ACHN (cell line): ENCODE data around the gene SBDS.
"Not testable (repeated sequence)": the region's sequence is repeated elsewhere in the genome, so short reads cannot be mapped to it uniquely, and the experiment has no call there.

ENCODE experiments used
- DNase-seq: peaks from one replicate; pipeline ENCODE4 v3.0.0-alpha.2; 2015
- in situ Hi-C: cut with HindIII; loops from 2 replicates; pipeline ENCODE4 v1.10.0; 2017; ENCODE audit warnings: low sequenced_read_pairs, low pct_ligation_motif_present, low pct_unique_long_range_greater_than_20kb

Gene SBDS

DNA sequence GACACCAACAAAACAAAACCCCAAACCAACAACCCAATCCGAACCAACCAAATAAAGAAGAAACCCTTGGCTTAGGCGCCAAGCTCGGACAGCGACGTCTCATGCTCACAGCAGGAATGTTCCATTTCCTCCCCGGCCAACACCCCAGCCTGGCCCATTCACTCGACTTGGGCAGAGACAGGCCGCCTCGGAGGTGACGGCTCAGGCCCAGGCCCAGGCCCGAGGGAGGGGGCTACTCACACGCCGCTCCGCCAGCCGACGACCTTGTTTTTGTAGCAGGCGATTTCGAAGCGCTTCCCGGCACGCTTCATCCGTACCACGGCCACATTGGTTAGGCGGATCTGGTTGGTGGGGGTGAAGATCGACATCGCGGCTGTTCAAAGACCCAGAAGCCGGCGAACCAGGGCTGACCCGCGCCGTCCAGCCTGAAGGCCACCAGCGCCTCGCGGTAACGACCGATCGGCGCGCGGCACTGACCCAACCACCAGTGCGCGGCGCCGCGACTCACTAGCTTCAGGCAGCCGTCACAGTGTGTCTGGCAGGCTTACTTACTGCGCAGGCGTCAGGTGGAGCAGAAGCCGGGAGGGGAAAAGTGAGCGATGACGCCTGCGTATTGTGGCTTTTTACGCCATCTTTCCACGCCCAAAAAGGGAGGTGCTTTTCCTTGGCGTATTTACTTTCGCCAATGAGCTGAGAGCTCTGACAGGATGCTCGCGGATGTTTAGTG, at the start of gene SBDS:
TSS of gene SBDS (minus strand) at position 537 of the 727 bp plus-strand sequence. CDS start at position 368, 169 bp downstream.
- DNase-seq = peak; percentile 100
- in situ Hi-C loops = not testable (repeated sequence)

DNA sequence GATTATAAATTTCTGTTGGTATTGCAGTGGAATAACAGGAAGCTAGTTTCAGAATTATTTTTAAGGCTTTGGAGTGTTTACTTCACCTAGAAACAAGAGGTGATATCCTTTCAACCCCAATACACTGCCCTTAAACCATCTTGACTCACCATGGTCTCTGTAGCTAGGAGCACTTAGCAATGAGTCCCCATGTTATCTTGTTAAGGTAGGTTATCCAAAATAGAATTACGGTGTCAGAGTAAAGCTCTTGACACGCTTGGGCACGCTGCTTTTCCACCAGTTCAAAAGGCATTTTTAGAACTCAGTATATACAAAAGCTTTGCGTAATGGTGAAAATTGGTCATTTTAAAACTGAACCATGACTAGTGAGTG, 48.2 kb upstream of the SBDS start:
- in situ Hi-C loops, DNase-seq: not testable (repeated sequence)

DNA sequence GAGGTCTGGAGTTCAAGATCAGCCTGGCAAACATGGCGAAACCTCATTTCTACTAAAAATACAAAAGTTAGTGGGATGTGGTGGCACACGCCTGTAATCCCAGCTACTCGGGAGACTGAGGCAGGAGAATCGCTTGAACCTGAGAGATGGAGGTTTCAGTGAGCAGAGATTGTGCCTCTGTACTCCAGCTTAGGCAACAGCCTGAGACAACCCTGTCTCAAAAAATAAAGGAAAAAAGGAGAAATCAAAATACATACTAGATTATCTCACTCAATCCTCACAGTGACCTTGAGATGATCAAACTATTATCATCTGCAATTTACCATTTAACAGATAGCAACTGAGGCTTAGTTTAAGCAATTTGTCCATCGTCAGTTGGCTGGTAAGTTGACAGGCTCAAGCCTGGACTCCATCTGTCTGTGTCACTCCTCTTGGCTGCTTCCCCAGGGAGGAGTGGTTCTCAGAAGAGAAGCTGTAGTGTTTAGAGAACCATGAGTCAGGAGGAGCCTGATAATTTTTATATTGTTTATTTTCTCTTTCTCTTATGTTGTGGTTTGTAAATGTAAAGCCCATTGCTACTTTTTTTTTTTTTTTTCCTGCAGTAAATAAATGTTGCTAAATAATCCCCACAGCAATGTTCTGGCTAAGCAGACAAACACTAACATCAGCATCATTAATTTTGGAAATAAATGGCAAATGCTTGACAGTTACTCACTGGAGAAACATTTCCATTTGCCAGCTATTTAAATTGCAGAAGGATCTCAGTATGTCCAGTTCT, 47.6 kb upstream of the SBDS start:
- in situ Hi-C loops = not testable (repeated sequence)
- DNase-seq = peak; percentile 73

GRCh38 chr7:67040832-67041231, 45.4 kb upstream of the SBDS start:
- DNase-seq, in situ Hi-C loops: not testable (repeated sequence)

GRCh38 chr7:67036432-67037395, 41.3 kb upstream of the SBDS start:
- in situ Hi-C loops = not testable (repeated sequence)

DNA sequence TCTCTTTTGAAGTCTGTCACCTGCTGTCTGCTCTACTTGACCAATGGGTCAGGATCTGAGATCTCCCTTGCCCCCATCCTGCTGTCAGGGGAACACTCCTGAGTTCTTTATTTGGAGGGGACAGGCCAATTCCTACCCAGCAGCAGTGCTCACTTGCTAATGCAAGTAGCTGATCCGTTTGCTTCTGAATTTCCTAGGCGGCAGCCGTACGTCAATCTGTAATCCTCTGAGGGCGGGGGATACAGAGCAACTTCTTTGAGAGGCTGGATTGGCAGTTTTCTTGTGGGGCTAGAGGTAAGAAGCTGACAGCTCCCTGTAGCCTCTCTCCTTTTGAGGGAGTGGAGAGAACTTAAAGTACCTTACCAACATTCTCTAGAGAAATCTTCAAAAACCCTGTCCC, 37.9 kb upstream of the SBDS start:
- no peak for DNase-seq
- in situ Hi-C loops = no loop called here

More at GRCh38 chr7:67036432-67037395, 41.3 kb upstream of the SBDS start:
- not testable (repeated sequence) for DNase-seq

DNA sequence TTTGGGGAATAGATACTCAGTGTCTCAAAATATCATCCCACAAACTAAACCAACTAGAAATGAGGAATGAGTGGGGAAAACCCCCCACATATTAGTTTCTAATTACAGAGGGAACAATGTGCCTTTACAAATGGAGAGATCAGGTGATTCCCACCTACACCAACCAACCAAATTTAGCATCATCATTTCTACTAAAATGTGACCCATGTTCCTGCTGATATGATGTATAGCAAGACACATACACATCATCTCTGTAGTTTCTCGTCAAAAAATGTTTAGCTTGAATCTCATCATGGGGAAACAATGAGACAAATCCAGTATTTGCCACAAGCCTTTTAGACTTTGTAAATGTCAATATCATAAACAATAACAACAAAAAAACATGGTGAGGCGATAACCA, 36.3 kb upstream of the SBDS start:
- DNase-seq, in situ Hi-C loops: not testable (repeated sequence)

GRCh38 chr7:67025459-67025858, 30.1 kb upstream of the SBDS start:
- DNase-seq = peak; percentile 78
- in situ Hi-C loops = not testable (repeated sequence)

GRCh38 chr7:67022511-67022910, 27.1 kb upstream of the SBDS start:
- in situ Hi-C loops = no loop called here
- no peak for DNase-seq

GRCh38 chr7:67021260-67021659, 25.9 kb upstream of the SBDS start:
- no peak for DNase-seq
- in situ Hi-C loops = no loop called here

GRCh38 chr7:67019562-67020390, 24.4 kb upstream of the SBDS start:
- DNase-seq = no peak
- in situ Hi-C loops = no loop called here

DNA sequence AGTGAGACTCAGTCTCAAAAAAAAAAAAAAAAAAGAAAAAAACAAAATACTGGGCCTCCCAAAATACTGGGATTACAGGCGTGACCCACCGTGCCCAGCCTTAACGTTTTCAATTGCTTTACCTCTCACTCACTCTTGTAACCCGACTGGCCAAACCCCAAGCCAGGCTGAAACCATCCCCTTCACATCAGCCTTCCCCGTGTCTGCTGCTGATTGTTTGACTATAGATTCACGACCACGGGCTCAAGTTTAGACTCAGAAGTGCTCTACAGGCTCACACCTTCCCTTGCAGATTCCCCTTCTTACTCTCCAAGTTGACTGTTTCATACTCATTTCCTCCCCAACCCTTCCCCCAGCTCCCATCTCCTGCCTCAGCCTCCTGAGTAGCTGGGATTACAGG, 23.6 kb upstream of the SBDS start:
- in situ Hi-C loops = no loop called here
- no peak for DNase-seq

GRCh38 chr7:67017971-67018370, 22.6 kb upstream of the SBDS start:
- DNase-seq, in situ Hi-C loops: not testable (repeated sequence)

DNA sequence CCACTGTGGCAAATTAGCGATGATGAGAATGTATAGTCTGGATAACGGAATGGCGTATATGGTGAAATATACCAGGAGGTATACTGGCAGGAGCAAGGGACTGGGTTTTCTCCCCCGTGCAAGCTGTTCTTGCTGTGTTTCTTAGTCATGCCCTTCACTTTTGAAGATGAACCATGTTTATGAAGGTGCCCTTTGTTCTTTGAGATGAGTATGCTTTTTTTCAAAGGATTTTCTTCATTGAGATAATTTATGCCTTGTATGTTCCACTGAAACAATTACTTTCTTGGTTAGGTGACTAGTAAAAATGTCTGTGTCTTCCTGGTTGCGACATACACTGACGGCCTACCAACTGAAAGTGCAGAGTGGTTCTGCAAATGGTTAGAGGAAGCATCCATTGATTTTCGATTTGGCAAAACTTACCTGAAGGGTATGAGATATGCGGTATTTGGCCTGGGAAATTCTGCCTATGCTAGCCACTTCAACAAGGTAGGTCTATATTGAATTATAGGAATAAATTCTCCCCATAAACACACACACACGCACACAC, 18.8 kb upstream of the SBDS start:
- DNase-seq, in situ Hi-C loops: not testable (repeated sequence)

DNA sequence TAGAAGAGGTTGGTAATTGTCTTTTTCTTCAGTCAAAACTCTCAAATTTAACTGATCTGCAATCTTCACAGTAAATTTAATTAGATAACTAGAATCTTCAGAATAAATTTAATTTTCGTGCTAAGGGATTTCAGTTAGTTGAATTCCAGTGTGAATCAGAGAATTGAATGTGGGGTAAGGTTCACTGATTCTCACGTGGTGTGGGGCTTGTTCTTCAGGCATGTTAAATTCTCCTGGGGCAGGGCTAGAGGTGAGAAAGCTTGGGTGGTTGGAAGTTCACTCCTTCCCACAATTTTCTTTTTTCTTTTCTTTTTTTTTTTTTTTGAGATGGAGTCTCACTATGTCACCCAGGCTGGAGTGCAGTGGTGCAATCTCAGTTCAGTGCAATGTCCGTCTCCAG, 14.3 kb upstream of the SBDS start:
- in situ Hi-C loops, DNase-seq: not testable (repeated sequence)

- no peak for DNase-seq
- in situ Hi-C loops = no loop called here
Observed at GRCh38 chr7:67008260-67008659, 12.9 kb upstream of the SBDS start.

- DNase-seq = no peak
- in situ Hi-C loops = no loop called here
Observed at GRCh38 chr7:67006965-67007364, 11.6 kb upstream of the SBDS start.

DNA sequence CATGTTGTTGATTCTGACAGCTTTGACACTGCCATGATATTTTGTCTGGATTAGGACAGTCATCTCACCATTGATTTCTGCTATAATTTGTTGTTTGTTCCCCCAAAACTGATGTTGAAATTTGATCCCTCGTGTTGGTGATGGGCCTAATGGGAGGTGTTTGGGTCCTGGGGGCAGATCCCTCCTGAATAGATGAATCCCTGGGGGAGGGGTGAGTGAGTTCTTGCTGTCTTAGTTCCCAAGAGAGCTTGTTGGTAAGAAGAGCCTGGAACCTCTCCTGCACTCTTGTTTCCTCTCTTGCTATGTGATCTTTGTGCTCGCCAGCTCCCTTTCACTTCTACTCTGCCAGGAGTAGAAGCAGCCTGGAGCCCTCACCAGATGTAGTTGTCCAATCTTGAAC, 8.8 kb upstream of the SBDS start:
- in situ Hi-C loops, DNase-seq: not testable (repeated sequence)
